CD4-positive, alpha-beta T cell treated with Interleukin-21 for 1 hour (primary cell): ENCODE results near the gene RPL7A.
A peak's percentile ranks its signal among the peaks of the same experiment; 100 is the strongest.
"Not testable (repeated sequence)": the region's sequence is repeated elsewhere in the genome, so short reads cannot be mapped to it uniquely, and the experiment has no call there.

Experiments
- DNase-seq: peaks from one replicate; pipeline ENCODE4 v3.0.0-alpha.2; 2020

The RPL7A gene

GRCh38 chr9:133370685-133371084 is 22.7 kb downstream of the RPL7A start:
- DNase-seq = peak; percentile 76

GRCh38 chr9:133371261-133371711 is 23.3 kb downstream of the RPL7A start:
- peak; percentile 76 for DNase-seq

GRCh38 chr9:133372144-133372543 is 24.1 kb downstream of the RPL7A start:
- DNase-seq = no peak

GRCh38 chr9:133374612-133375115 is 26.6 kb downstream of the RPL7A start:
- DNase-seq = peak; percentile 69

DNA sequence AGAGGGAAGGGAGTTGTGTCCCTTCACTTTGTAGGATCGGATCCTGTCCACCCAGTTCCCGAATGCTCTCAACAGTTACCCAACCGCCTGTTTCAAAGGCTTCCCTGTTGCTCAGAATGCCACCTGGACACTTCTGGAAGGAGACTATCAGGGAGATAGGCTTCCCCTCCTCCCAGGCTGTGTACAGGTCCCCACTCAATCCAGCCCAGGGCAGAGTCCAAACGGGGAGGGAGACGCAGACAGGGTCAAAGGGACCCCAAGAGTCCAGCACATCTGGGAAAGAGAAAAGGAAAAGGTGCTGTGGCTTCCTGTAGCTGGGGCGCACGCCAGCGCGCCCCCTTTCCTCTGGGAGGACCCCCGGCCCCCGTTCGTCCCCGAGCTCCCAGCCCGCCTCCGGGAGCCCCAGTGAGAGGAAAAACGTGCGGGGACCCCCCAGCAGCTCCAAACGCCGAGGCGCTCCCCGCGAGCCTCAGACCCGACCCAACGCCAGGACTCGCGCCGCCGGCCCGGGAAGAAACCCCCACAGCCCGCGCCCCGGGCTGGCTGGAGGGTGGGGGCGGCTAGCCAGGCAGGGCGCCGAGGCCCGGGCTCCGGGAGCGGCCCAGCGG is 27.2 kb downstream of the RPL7A start:
- DNase-seq = peak; percentile 28

DNA sequence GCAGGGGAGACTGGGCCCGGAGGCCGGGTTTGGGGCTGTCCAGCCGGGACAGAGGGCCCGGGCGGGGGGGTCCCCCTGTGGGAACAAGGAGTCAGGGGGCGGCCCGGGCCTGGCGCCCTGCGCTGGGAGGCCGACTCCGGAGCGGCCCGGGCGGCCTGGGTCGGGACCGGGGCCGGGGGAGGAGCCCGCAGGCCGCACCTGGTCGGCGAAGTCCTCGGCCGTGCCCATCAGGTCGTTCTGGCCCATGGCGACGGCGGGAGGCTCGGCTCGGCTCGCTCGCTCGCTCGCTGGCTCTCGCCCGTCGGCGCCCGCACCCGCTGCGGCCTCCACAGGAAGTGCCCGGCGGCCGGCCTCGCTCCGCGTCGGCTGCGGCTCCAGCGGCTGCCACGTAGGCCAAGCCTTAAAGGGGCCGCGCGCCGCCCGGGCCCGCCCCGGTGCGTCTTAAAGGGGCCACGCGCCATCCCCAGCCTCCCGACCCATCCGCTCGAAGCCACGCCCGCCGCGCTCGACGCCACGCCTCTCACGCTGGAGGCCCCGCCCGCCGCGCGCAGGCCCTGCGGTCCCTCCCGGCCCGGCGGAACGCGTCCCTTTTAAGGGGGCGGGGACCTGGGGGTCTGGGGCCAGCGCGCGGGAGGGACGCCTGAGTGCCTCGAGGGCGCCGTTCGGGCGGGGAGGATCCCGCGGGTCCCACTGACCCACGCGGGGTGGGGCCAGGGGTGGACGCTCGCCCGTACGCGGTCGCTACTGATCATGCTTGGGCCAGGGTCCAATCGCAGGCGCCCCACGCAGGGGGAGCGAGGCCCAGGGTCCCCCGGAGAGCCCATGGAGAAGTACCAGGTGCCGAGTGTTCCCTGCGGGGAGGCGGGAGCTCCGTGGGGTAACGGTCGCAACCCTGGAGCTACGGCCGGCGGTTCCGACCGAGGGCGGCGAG is 28.0 kb downstream of the RPL7A start, which contains the start of the genes STKLD1 and SURF4:
Gene STKLD1, plus strand, starts transcription at position 643 of the 931 bp plus-strand sequence. Its CDS starts 108 bp downstream, at position 751.
Gene SURF4, minus strand, starts transcription at position 337 of the 931 bp plus-strand sequence. Its CDS starts 91 bp downstream, at position 246.
- DNase-seq = peak; percentile 95

GRCh38 chr9:133377280-133377679 is 29.3 kb downstream of the RPL7A start:
- not testable (repeated sequence) for DNase-seq

DNA sequence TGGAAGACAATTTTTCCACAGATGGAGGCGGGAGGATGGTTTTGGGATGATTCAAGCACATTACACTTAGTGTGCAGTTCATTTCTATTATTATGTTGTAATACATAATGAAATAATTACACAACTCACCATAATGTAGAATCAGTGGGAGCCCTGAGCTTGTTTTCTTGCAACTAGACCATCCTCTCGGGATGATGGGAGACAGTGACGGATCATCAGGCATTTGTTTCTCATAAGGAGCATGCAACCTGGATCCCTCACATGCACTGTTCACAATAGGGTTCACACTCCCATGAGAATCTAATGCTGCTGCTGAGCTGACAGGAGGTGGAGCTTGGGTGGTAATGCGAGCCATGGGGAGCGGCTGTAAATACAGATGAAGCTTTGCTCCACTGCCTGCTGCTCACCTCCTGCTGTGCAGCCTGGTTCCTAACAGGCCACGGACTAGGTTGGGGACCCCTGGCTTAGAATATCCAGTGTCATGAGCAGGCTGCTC is 29.8 kb downstream of the RPL7A start:
- DNase-seq = no peak

- no peak for DNase-seq
These were observed 30.5 kb downstream of the RPL7A start for GRCh38 chr9:133378408-133378962.

DNA sequence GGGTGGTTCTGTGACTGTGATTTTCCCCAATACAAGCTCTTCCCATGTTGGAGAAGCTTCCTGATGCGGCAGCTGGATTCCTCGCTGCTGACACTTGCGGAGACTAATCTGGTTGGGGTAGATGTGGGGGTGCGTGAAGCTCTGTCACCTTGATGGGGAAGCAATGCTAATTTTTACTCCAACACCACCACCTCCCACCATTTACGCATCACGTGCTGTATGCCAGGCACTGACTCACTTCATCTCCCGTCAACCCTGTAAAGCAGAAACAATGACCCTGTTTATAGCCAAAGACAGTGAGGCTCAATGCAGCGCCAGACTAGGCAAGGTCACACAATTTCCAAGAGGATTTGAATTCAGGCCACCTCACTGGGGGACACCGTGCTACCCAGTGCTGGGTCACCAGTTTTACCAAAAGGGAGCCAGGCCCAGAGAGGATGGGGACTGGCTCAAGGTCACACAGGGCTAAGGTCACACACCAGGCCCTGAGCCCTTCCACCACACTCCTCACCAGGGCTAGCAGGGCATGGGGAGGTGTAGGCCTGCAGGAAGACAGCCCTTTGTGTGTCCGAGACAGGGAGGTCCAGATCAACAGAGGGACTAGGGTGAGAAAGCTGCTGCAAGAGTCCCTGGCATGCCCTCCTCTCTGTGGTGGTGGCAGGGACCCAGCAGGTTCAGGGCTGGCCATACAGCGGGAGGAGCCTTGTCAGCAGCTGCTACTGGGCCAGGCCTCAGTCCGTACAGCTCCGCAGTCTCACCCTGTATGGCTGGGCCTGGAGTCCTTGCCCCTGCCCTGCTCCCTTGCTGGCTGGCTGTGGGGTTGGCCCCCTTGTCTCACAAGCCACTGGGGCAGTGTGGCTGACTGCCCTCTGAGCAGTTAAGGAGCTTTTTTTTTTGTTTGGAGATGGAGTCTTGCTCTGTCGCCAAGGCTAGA is 31.4 kb downstream of the RPL7A start:
- DNase-seq = no peak

DNA sequence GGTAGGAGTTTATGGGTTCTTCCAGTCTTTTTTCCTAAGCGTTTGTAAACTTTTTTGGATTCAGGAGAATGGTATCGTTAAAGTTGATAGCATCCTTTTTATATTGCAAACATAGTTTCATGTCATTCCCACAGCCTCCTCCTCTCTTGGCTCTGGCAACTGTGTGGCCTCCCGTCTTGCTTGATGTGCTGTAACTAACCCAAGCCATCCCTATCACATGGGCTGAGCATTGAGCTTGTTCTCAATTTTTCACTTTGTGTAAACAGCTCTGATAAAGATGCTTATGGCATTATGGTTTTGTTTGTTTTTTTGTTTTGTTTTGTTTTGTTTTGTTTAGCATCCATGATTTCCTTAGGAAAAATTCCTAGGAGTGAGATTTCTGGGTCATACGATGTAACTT is 32.7 kb downstream of the RPL7A start:
- no peak for DNase-seq

DNA sequence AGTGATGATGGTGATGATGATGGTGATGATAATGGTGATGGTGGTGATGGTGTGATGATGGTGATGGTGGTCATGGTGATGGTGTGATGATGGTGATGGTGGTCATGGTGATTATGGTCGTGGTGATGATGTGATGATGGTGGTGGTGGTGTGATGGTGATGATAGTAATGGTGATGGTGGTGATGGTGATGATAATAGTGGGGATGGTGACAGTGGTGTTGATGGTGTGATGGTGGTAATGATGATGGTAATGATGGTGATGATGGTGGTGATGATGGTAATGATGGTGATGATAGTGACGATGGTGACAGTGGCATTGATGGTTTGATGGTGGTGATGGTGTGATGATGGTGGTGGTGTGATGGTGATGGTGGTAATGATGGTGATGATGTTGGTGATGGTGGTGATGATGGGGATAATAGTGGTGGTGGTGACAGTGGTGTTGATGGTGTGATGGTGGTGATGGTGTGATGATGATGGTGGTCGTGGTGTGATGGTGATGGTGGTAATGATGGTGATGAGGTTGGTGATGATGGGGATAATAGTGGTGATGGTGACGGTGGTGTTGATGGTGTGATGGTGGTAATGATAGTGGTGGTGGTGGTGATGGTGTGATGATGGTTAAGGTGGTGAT is 34.6 kb downstream of the RPL7A start:
- no peak for DNase-seq

DNA sequence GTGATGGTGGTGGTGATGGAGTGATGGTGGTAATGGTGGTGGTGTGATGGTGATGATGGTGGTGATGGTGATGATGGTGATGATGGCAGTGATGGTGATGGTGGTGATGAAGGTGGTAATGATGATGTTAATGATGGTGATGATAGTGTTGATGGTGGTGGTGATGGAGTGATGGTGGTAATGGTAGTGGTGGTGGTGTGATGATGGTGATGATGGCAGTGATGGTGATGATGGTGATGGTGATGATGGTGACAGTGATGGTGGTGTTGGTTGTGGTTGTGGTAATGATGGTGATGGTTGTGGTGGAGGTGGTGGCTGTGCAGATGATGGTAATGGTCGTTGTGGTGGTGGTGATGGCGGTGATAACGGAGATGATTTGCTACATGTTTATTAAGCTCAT is 35.4 kb downstream of the RPL7A start:
- DNase-seq = no peak

- DNase-seq = no peak
These were observed 36.8 kb downstream of the RPL7A start for GRCh38 chr9:133384736-133385321.

- no peak for DNase-seq
These were observed 37.4 kb downstream of the RPL7A start for GRCh38 chr9:133385452-133385851.

GRCh38 chr9:133386338-133386737 is 38.3 kb downstream of the RPL7A start:
- DNase-seq = no peak

DNA sequence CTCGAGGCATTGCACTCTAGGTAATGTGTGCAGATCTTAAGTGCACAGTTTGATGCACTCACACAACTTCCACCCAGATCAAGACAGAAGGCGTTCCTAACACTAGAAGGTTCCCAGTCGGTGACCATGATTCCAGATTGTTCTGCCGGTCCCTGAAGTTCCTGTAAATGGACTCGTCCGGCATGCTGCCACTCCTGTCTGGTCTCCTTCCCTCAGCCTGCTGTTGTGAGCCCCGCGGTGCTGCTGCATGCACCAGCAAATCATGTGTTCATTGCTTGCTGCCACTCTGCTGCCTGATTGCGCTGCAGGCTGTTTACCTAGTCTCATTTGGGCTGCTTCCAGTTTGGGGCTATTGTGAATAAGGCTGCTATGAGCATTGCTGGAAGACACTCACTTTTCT is 39.7 kb downstream of the RPL7A start:
- no peak for DNase-seq

DNA sequence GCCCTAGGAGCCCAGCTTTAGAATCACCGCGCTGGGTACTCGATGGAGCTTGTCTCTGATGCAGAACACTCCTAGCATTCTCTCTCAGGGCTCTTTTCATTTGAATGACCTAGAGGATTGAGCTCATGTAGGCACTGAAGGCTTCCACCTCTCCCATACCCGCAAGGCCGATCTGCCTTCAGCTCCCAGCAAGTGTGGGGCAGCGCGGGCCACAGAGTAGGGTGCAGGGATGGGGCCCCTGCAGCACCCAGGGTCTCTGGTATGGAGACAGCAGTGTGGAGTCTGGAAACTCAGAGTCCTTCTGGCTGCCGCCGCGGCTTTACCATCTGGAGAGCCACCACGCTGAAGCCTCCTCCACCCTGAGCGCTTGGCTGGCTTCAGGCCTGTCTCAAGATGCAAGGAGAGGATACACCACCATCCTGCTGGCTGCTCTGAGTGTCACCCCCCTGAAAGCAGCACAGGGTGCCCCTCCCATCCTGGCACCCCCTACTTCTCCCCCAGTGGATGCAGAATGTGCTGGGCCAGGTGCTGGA is 41.1 kb downstream of the RPL7A start:
- no peak for DNase-seq

GRCh38 chr9:133389562-133389961 is 41.5 kb downstream of the RPL7A start:
- no peak for DNase-seq

DNA sequence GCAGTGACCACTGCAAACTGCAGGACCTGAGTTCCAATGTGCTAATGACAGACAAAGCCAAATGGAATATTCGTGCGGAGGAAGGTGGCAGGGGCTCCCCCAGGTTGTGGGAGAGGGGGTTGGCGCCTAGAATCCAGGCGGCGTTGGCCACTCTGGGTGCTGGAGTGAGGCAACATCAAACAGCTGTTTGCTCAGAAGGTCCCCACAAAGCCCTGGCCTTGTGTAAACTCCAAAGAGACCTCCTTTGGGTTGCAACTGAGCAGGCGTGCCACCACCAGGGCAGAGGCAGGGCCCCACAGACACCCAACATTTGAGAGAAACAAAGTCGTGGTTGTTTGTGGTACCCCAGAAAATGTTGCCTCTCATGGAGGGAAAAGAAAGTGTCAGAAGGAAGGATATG is 42.7 kb downstream of the RPL7A start:
- DNase-seq = no peak

GRCh38 chr9:133391449-133391848 is 43.4 kb downstream of the RPL7A start:
- DNase-seq = not testable (repeated sequence)
